ENCODE results near the gene LRRC27.
A peak's percentile ranks its signal among the peaks of the same experiment; 100 is the strongest.

LRRC27 gene

GRCh38 chr10:132301371-132302330 lies 30.3 kb upstream of the LRRC27 start:
- DNase-seq (ENCODE audit: low read depth in 3 of 3): no peak

GRCh38 chr10:132302421-132303310 lies 29.3 kb upstream of the LRRC27 start:
- no peak for DNase-seq (ENCODE audit: low read depth in 3 of 3)

- DNase-seq (ENCODE audit: low read depth in 3 of 3): no peak
These were observed 28.5 kb upstream of the LRRC27 start for GRCh38 chr10:132303361-132304115.

GRCh38 chr10:132304756-132305509 lies 27.1 kb upstream of the LRRC27 start:
- DNase-seq (ENCODE audit: low read depth in 3 of 3): no peak

- no peak for DNase-seq (ENCODE audit: low read depth in 3 of 3)
These were observed 26.2 kb upstream of the LRRC27 start for GRCh38 chr10:132305654-132306342.

- no peak for DNase-seq (ENCODE audit: low read depth in 3 of 3)
These were observed 25.7 kb upstream of the LRRC27 start for GRCh38 chr10:132306343-132306685.

- DNase-seq (ENCODE audit: low read depth in 3 of 3): no peak
These were observed 24.9 kb upstream of the LRRC27 start for GRCh38 chr10:132306864-132307751.

- peak; percentile 83 to 91 (median 83) for DNase-seq (ENCODE audit: low read depth in 3 of 3)
These were observed 24.0 kb upstream of the LRRC27 start, which contains the start of gene STK32C for GRCh38 chr10:132307823-132308586. Gene STK32C, minus strand, starts transcription at chr10:132307950. Its CDS starts 117 bp downstream, at chr10:132307833.

GRCh38 chr10:132308587-132309470 lies 23.2 kb upstream of the LRRC27 start:
- no peak for DNase-seq (ENCODE audit: low read depth in 3 of 3)

GRCh38 chr10:132309471-132309865 lies 22.5 kb upstream of the LRRC27 start:
- no peak for DNase-seq (ENCODE audit: low read depth in 3 of 3)

- no peak for DNase-seq (ENCODE audit: low read depth in 3 of 3)
These were observed 22.0 kb upstream of the LRRC27 start for GRCh38 chr10:132309879-132310591.

- no peak for DNase-seq (ENCODE audit: low read depth in 3 of 3)
These were observed 21.2 kb upstream of the LRRC27 start for GRCh38 chr10:132310701-132311337.

GRCh38 chr10:132311338-132311939 lies 20.6 kb upstream of the LRRC27 start:
- DNase-seq (ENCODE audit: low read depth in 3 of 3): no peak

GRCh38 chr10:132313305-132313704 lies 18.7 kb upstream of the LRRC27 start:
- no peak for DNase-seq (ENCODE audit: low read depth in 3 of 3)

- no peak for DNase-seq (ENCODE audit: low read depth in 3 of 3)
These were observed 18.1 kb upstream of the LRRC27 start for GRCh38 chr10:132313865-132314264.

- DNase-seq (ENCODE audit: low read depth in 3 of 3): no peak
These were observed 17.7 kb upstream of the LRRC27 start for GRCh38 chr10:132314336-132314735.
